Epithelial cell of proximal tubule (primary cell): ENCODE measurements around the gene GEMIN5. TPM values are rescaled to one million over a fixed set of nuclear protein-coding genes. Genes with fewer than 3 reads are reported as not detected.

Experiments
- DNase-seq: peaks from one replicate; pipeline ENCODE4 v3.0.0-alpha.2; 2011; ENCODE audit warnings: low read depth
- H3K4me3 ChIP-seq: 2 replicates; pipeline ENCODE4 v1.5.1; 2011; ENCODE audit warnings: low read depth, mild to moderate bottlenecking, low read length
- CTCF ChIP-seq: conservative IDR thresholded peaks from 2 replicates; pipeline ENCODE4 v1.5.1; 2012; ENCODE audit warnings: low read depth, mild to moderate bottlenecking, low read length
- total RNA-seq: library from RNA; depleted of rRNA; stranded (reverse); fragments of >200 nt; gene quantifications from 2 replicates; pipeline ENCODE4 v1.2.3, GENCODE V29; 2015

GEMIN5 gene
- total RNA-seq, 1 donor from 2014 or later = 13.0 TPM

GRCh38 chr5:154884424-154884823, 53.6 kb downstream of the GEMIN5 start:
- no peak for TF ChIP-seq CTCF
- no peak for DNase-seq
- H3K4me3 ChIP-seq = no peak overlapping the region

- H3K4me3 ChIP-seq = no peak overlapping the region
- no peak for TF ChIP-seq CTCF
- no peak for DNase-seq
These were observed 56.0 kb downstream of the GEMIN5 start for GRCh38 chr5:154881986-154882385.

- DNase-seq = no peak
- no peak for TF ChIP-seq CTCF
- H3K4me3 ChIP-seq = no peak overlapping the region
These were observed 59.2 kb downstream of the GEMIN5 start for GRCh38 chr5:154878642-154879335.

- no peak for DNase-seq
- TF ChIP-seq CTCF = no peak
- no peak overlapping the region for H3K4me3 ChIP-seq
These were observed 64.2 kb downstream of the GEMIN5 start for GRCh38 chr5:154873791-154874331.

DNA sequence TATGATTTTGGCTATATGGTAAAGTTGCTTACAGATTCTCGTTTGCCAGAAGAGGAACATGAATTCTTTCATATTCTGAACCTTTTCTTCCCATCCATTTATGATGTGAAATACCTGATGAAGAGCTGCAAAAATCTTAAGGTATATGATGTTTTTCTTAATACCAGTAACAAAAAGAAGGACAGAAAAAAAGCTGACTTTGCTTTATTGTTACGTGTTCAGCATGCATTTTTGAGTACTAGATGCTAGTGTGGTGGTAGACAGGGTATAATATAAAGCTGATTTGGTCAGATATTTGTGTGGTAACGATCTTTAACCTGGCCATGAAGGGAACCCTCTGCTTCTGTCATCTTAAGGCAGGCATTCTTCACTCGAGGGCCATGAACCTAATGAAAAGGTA, 66.3 kb downstream of the GEMIN5 start:
- no peak for DNase-seq
- TF ChIP-seq CTCF = no peak
- no peak overlapping the region for H3K4me3 ChIP-seq

GRCh38 chr5:154868702-154869101, 69.3 kb downstream of the GEMIN5 start:
- no peak for DNase-seq
- TF ChIP-seq CTCF = peak; percentile 30
- H3K4me3 ChIP-seq = no peak overlapping the region

GRCh38 chr5:154866841-154867240, 71.2 kb downstream of the GEMIN5 start:
- no peak for DNase-seq
- TF ChIP-seq CTCF = no peak
- no peak overlapping the region for H3K4me3 ChIP-seq
